Neuronal stem cell (in vitro differentiated cells): Measurements from ENCODE around the gene POGLUT2.

Experiments used
- DNase-seq: peaks from one replicate; pipeline ENCODE4 v3.0.0-alpha.2; 2013; ENCODE audit warnings: low spot score
- H2AFZ ChIP-seq: one replicate; pipeline ENCODE4 v1.6.1; 2013; ENCODE audit warnings: mild to moderate bottlenecking, low read length, inconsistent platforms
- H2AK5ac ChIP-seq: 2 replicates; pipeline ENCODE4 v1.6.1; 2013; ENCODE audit warnings: low read depth, mild to moderate bottlenecking, inconsistent platforms, low read length, moderate library complexity, mixed read lengths
- H2BK120ac ChIP-seq: 2 replicates; pipeline ENCODE4 v1.6.1; 2013; ENCODE audit warnings: low read depth, mild to moderate bottlenecking, inconsistent platforms, low read length, moderate library complexity, mixed read lengths
- H2BK12ac ChIP-seq: one replicate; pipeline ENCODE4 v1.6.1; 2013; ENCODE audit warnings: low read length, inconsistent platforms
- H2BK15ac ChIP-seq: 2 replicates; pipeline ENCODE4 v1.6.1; 2013; ENCODE audit warnings: mild to moderate bottlenecking, low read length, inconsistent platforms, mixed read lengths
- H2BK5ac ChIP-seq: one replicate; pipeline ENCODE4 v1.6.1; 2013; ENCODE audit warnings: inconsistent platforms, mild to moderate bottlenecking, low read length, moderate library complexity
- H3K14ac ChIP-seq: one replicate; pipeline ENCODE4 v1.6.1; 2013; ENCODE audit warnings: low read length, inconsistent platforms
- H3K18ac ChIP-seq: 2 replicates; pipeline ENCODE4 v1.6.1; 2013; ENCODE audit warnings: low read length, inconsistent platforms
- H3K23ac ChIP-seq: 2 replicates; pipeline ENCODE4 v1.6.1; 2013; ENCODE audit warnings: low read depth, mild to moderate bottlenecking, mixed read lengths, low read length, inconsistent platforms; ENCODE audit not compliant: poor library complexity
- H3K27ac ChIP-seq: replicated peaks from 3 replicates; pipeline ENCODE4 v1.5.1; 2013; ENCODE audit warnings: low read length, inconsistent platforms
- H3K27me3 ChIP-seq, 3 experiments: 2 replicates each; pipeline ENCODE4 v1.6.1; 2013; ENCODE audit warnings: low read length in 3 of 3, mild to moderate bottlenecking in 2 of 3, inconsistent platforms in 1 of 3, low read depth in 1 of 3, mixed read lengths in 1 of 3, moderate library complexity in 1 of 3; ENCODE audit not compliant: control insufficient read depth in 3 of 3, insufficient read depth in 3 of 3
- H3K36me3 ChIP-seq, 2 donors: replicated peaks in 1 of 2; 2 replicates each; pipeline ENCODE4 v1.6.1; 2013; ENCODE audit warnings: low read length in 2 of 2; ENCODE audit not compliant: control insufficient read depth in 2 of 2, insufficient read depth in 2 of 2
- H3K4ac ChIP-seq: 2 replicates; pipeline ENCODE4 v1.6.1; 2013; ENCODE audit warnings: inconsistent platforms, mild to moderate bottlenecking, low read length, moderate library complexity
- H3K4me1 ChIP-seq, 2 donors: 1 replicate in 1 of 2; 2 replicates in 1 of 2; pipeline ENCODE4 v1.6.1; 2013; ENCODE audit warnings: low read length in 2 of 2, low read depth in 1 of 2; ENCODE audit not compliant: control insufficient read depth in 2 of 2, insufficient read depth in 1 of 2
- H3K4me2 ChIP-seq: one replicate; pipeline ENCODE4 v1.6.1; 2013; ENCODE audit warnings: mild to moderate bottlenecking, low read length, inconsistent platforms; ENCODE audit not compliant: insufficient read depth, poor library complexity, severe bottlenecking
- H3K4me3 ChIP-seq, 2 donors: 2 replicates each; pipeline ENCODE4 v1.5.1; 2013; ENCODE audit warnings: low read length in 2 of 2, mild to moderate bottlenecking in 2 of 2, inconsistent platforms in 1 of 2, moderate library complexity in 1 of 2
- H3K79me1 ChIP-seq: one replicate; pipeline ENCODE4 v1.6.1; 2013; ENCODE audit warnings: low read depth, mild to moderate bottlenecking, inconsistent platforms, low read length, moderate library complexity
- H3K9ac ChIP-seq: one replicate; pipeline ENCODE4 v1.6.1; 2013; ENCODE audit warnings: mild to moderate bottlenecking, low read depth, low read length, inconsistent platforms; ENCODE audit not compliant: poor library complexity
- H3K9me3 ChIP-seq, 2 donors: replicated peaks in 1 of 2; 2 replicates each; pipeline versions ENCODE3 to v1.6.1; 2013; ENCODE audit warnings: low read length in 2 of 2, mild to moderate bottlenecking in 2 of 2, inconsistent platforms in 1 of 2, low read depth in 1 of 2, mixed read lengths in 1 of 2, moderate library complexity in 1 of 2; ENCODE audit not compliant: control insufficient read depth in 2 of 2, insufficient read depth in 1 of 2
- H4K8ac ChIP-seq: one replicate; pipeline ENCODE4 v1.6.1; 2013; ENCODE audit warnings: low read depth, mild to moderate bottlenecking, inconsistent platforms, low read length, moderate library complexity
- H4K91ac ChIP-seq: one replicate; pipeline ENCODE4 v1.6.1; 2013; ENCODE audit warnings: low read length, low read depth, mild to moderate bottlenecking, inconsistent platforms; ENCODE audit not compliant: poor library complexity
- WGBS, 2 donors: extraction: QIAGEN DNeasy Blood & Tissue Kit; methylation state at CpG; one replicate each; pipeline ENCODE4 v1.1.7; 2013; ENCODE audit warnings: missing lambda C conversion rate in 2 of 2, mixed read lengths in 1 of 2; ENCODE audit not compliant: insufficient read length in 2 of 2, insufficient replicate concordance in 1 of 2; ENCODE audit errors: extremely low coverage in 2 of 2; 5-methylcytosine and 5-hydroxymethylcytosine counted together

The POGLUT2 gene

GRCh38 chr13:102825400-102825799 lies 26.6 kb upstream of the POGLUT2 start:
- H2BK5ac ChIP-seq, result no peak overlapping the region
- no peaks in the 10 kb centered on the region for H3K27me3 ChIP-seq
- H2AFZ ChIP-seq, result no peak overlapping the region
- H3K36me3 ChIP-seq, result peaks cover 0 to 69% of the 10 kb centered on the region in 2 donors
- H3K9me3 ChIP-seq, result peaks cover 0 to 14% of the 10 kb centered on the region in 2 donors
- no peak overlapping the region for H3K9ac ChIP-seq
- no peak overlapping the region for H2BK15ac ChIP-seq
- H3K27ac ChIP-seq, result no peak overlapping the region
- no peak overlapping the region for H3K4ac ChIP-seq
- H3K4me1 ChIP-seq, result no peaks in the 10 kb centered on the region
- H2AK5ac ChIP-seq, result no peak overlapping the region
- WGBS, 2 donors, result no CpG with 5 or more reads among the region's 4 CpGs
- H3K18ac ChIP-seq, result no peak overlapping the region
- H2BK120ac ChIP-seq, result no peak overlapping the region
- no peak overlapping the region for H3K4me2 ChIP-seq
- no peak overlapping the region for H3K4me3 ChIP-seq
- no peak overlapping the region for H3K23ac ChIP-seq
- no peak overlapping the region for H2BK12ac ChIP-seq
- H4K91ac ChIP-seq, result no peak overlapping the region
- H4K8ac ChIP-seq, result no peak overlapping the region
- no peak for DNase-seq
- no peaks in the 10 kb centered on the region for H3K79me1 ChIP-seq
- no peak overlapping the region for H3K14ac ChIP-seq

- H3K36me3 ChIP-seq, result peaks cover 0 to 58% of the 10 kb centered on the region in 2 donors
Observed at GRCh38 chr13:102817907-102818306, 19.1 kb upstream of the POGLUT2 start.

GRCh38 chr13:102817241-102817640 lies 18.5 kb upstream of the POGLUT2 start:
- Histone ChIP-seq H3K4me3 (no peak overlapping the region), H3K18ac (no peak overlapping the region), H3K9me3 (no peaks in the 10 kb centered on the region), H2AFZ (no peak overlapping the region), H3K79me1 (no peaks in the 10 kb centered on the region), H2AK5ac (no peak overlapping the region), H2BK12ac (no peak overlapping the region), H3K27me3 (no peaks in the 10 kb centered on the region), H2BK120ac (no peak overlapping the region), H3K4me2 (no peak overlapping the region), H3K9ac (no peak overlapping the region), H3K4me1 (peaks cover 0 to 6% of the 10 kb centered on the region in 2 donors), H3K27ac (no peak overlapping the region), H3K4ac (no peak overlapping the region), H4K8ac (no peak overlapping the region), H3K36me3 (peaks cover 0 to 52% of the 10 kb centered on the region in 2 donors), H2BK15ac (no peak overlapping the region), H4K91ac (no peak overlapping the region), H3K23ac (no peak overlapping the region), H2BK5ac (no peak overlapping the region), H3K14ac (no peak overlapping the region)
- DNase-seq, result no peak
- no CpG with 5 or more reads among the region's 1 CpG for WGBS, 2 donors

More at GRCh38 chr13:102817907-102818306, 19.1 kb upstream of the POGLUT2 start:
- H2BK15ac ChIP-seq, result no peak overlapping the region
- no peak overlapping the region for H2AK5ac ChIP-seq
- no peak overlapping the region for H3K4me3 ChIP-seq
- H3K18ac ChIP-seq, result no peak overlapping the region
- no peak overlapping the region for H3K27ac ChIP-seq
- H3K27me3 ChIP-seq, result no peaks in the 10 kb centered on the region
- no peak overlapping the region for H2BK5ac ChIP-seq
- no peak overlapping the region for H3K9ac ChIP-seq
- no peak for DNase-seq
- no peak overlapping the region for H3K23ac ChIP-seq
- no peak overlapping the region for H2BK12ac ChIP-seq
- H4K8ac ChIP-seq, result no peak overlapping the region
- peaks cover 0 to 2% of the 10 kb centered on the region in 2 donors for H3K4me1 ChIP-seq
- no peak overlapping the region for H2BK120ac ChIP-seq
- H3K14ac ChIP-seq, result no peak overlapping the region
- no peak overlapping the region for H3K4ac ChIP-seq
- H2AFZ ChIP-seq, result no peak overlapping the region
- H3K9me3 ChIP-seq, result peaks cover 0 to 4% of the 10 kb centered on the region in 2 donors
- H3K79me1 ChIP-seq, result no peaks in the 10 kb centered on the region
- H3K4me2 ChIP-seq, result no peak overlapping the region
- H4K91ac ChIP-seq, result no peak overlapping the region

GRCh38 chr13:102816708-102817107 lies 17.9 kb upstream of the POGLUT2 start:
- H3K4ac ChIP-seq, result no peak overlapping the region
- WGBS, 2 donors, result no CpG with 5 or more reads among the region's 4 CpGs
- H3K36me3 ChIP-seq, result peaks cover 0 to 50% of the 10 kb centered on the region in 2 donors
- DNase-seq, result no peak
- no peak overlapping the region for H2BK15ac ChIP-seq
- H4K8ac ChIP-seq, result no peak overlapping the region
- no peak overlapping the region for H3K27ac ChIP-seq
- H3K4me3 ChIP-seq, result no peak overlapping the region
- no peak overlapping the region for H3K23ac ChIP-seq
- H3K4me1 ChIP-seq, result peaks cover 0 to 6% of the 10 kb centered on the region in 2 donors
- H3K4me2 ChIP-seq, result no peak overlapping the region
- no peaks in the 10 kb centered on the region for H3K79me1 ChIP-seq
- no peak overlapping the region for H3K9ac ChIP-seq
- H3K14ac ChIP-seq, result no peak overlapping the region
- peaks cover 0 to 4% of the 10 kb centered on the region in 2 donors for H3K9me3 ChIP-seq
- H2AK5ac ChIP-seq, result no peak overlapping the region
- no peak overlapping the region for H2AFZ ChIP-seq
- H2BK12ac ChIP-seq, result no peak overlapping the region
- H2BK120ac ChIP-seq, result no peak overlapping the region
- H4K91ac ChIP-seq, result no peak overlapping the region
- no peak overlapping the region for H2BK5ac ChIP-seq
- no peak overlapping the region for H3K18ac ChIP-seq
- no peaks in the 10 kb centered on the region for H3K27me3 ChIP-seq
